ENCODE data around the gene TPRG1.

The TPRG1 gene

DNA sequence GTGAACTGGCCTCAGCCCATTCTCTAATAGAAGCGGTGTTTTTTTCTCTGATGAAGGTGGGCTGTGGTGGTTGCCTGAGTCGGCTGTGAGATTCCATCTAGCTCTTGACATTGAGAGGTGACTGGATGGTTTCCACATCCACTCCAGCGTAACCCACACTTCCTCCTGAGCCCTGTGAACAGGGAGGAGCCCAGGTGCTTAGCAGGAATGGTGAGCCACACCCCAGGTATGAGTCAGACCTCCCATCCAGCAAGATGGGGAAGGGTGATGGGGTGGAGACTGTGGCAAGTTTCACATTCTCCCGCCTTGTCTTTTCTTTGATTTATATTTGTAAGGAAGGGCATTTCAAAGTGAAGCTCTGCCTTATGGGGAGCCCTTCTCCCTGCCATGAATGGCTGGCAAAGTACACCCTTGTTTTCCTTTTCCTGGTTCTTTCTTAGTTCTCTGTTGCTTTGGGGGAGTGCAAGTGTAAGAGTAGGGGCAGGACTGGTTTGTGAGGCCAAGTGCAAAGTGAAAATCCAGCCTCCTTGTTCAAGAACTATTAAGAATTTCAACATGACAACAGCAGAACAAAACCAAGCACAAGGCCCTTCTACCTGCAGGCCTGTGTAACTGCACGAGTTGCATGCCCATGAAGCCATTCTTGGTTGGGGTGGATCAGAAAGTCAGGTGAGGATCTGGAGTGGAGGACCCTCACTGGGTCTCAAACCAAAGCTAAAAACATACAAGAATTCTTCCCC lies 4.6 kb upstream of the TPRG1 start:
- Histone ChIP-seq H3K9ac (ENCODE audit: low read length) (no peak overlapping the region), H3K27me3 (ENCODE audit: control insufficient read depth in 1 of 2, insufficient read depth in 2 of 2, low read length in 2 of 2) (no peaks in the 10 kb centered on the region), H3K4me3 (ENCODE audit: low read depth in 1 of 2, low read length in 2 of 2) (no peak overlapping the region), H3K36me3 (ENCODE audit: insufficient read depth, low read length) (no peaks in the 10 kb centered on the region), H3K4me1 (ENCODE audit: insufficient read depth, low read length) (no peaks in the 10 kb centered on the region), H3K27ac (ENCODE audit: low read depth, low read length) (no peak overlapping the region), H3K9me3 (ENCODE audit: low read length) (no peaks in the 10 kb centered on the region)

DNA sequence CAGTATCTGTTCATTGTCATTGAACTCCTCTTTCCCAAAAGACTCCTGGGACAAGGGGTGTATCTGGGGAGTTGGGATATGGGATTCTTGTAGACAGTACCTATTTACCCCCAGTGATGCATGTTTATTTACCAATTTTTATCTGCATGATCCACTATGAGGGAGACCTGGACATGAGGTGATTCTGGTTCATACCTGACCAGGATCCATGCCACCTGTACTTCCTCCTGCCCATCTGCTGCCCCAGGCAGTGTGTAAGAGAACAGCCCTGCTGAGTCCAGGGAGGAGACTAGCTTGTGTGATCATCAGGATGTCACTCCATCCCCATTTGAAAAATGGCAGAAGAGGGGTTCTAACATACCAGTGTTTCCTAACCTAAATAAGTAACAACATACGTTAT lies 3.1 kb upstream of the TPRG1 start:
- no peak overlapping the region for H3K4me3 ChIP-seq (ENCODE audit: low read depth in 1 of 2, low read length in 2 of 2)
- no peak overlapping the region for H3K27ac ChIP-seq (ENCODE audit: low read depth, low read length)
- H3K36me3 ChIP-seq (ENCODE audit: insufficient read depth, low read length), result no peaks in the 10 kb centered on the region
- no peaks in the 10 kb centered on the region for H3K9me3 ChIP-seq (ENCODE audit: low read length)
- H3K4me1 ChIP-seq (ENCODE audit: insufficient read depth, low read length), result no peaks in the 10 kb centered on the region
- no peaks in the 10 kb centered on the region for H3K27me3 ChIP-seq (ENCODE audit: control insufficient read depth in 1 of 2, insufficient read depth in 2 of 2, low read length in 2 of 2)
- no peak overlapping the region for H3K9ac ChIP-seq (ENCODE audit: low read length)

DNA sequence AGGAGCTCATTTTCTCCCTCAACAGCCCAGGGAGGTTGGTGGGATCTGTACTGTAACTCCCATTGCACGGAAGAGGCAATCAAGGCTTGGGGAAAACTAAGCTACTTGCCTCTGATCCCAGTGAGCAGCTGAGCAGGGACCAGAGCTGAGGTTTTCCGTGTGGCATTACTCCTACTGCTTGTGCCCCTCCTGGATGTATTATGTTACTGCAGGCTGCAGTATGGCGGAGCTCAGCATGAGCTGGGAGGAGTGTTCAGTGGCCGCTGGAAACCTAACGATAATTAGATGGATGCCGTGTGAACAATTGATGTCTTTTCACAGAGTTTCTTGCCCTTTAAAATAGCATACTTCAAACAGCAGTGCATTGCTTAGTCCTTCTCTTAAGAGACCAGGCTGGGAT lies 2.0 kb upstream of the TPRG1 start:
- Histone ChIP-seq H3K4me3 (ENCODE audit: low read depth in 1 of 2, low read length in 2 of 2) (no peak overlapping the region), H3K4me1 (ENCODE audit: insufficient read depth, low read length) (no peaks in the 10 kb centered on the region), H3K36me3 (ENCODE audit: insufficient read depth, low read length) (no peaks in the 10 kb centered on the region), H3K9me3 (ENCODE audit: low read length) (no peaks in the 10 kb centered on the region), H3K9ac (ENCODE audit: low read length) (no peak overlapping the region), H3K27me3 (ENCODE audit: control insufficient read depth in 1 of 2, insufficient read depth in 2 of 2, low read length in 2 of 2) (no peaks in the 10 kb centered on the region), H3K27ac (ENCODE audit: low read depth, low read length) (no peak overlapping the region)

DNA sequence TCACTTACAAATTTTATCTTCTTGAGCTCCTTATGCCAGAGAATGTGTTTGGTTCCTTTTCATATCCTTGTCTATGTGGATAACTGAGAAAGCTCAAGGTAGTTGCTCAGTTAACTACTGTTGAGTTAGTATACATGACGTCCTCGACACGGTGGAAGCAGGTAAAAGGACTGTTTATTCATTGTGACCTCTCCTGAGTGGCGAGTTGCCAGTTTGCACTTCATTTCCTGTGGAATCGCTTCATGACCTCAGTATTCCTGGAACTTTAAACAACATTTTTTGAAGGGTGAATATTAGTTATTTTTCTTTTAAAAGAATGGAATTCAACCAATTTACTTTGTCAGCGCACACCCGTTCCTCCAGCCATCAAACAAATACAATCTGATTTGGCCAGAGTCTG lies 1.2 kb upstream of the TPRG1 start:
- Histone ChIP-seq H3K9ac (ENCODE audit: low read length) (no peak overlapping the region), H3K4me1 (ENCODE audit: insufficient read depth, low read length) (no peaks in the 10 kb centered on the region), H3K27ac (ENCODE audit: low read depth, low read length) (no peak overlapping the region), H3K9me3 (ENCODE audit: low read length) (no peaks in the 10 kb centered on the region), H3K4me3 (ENCODE audit: low read depth in 1 of 2, low read length in 2 of 2) (no peak overlapping the region), H3K36me3 (ENCODE audit: insufficient read depth, low read length) (no peaks in the 10 kb centered on the region), H3K27me3 (ENCODE audit: control insufficient read depth in 1 of 2, insufficient read depth in 2 of 2, low read length in 2 of 2) (no peaks in the 10 kb centered on the region)

DNA sequence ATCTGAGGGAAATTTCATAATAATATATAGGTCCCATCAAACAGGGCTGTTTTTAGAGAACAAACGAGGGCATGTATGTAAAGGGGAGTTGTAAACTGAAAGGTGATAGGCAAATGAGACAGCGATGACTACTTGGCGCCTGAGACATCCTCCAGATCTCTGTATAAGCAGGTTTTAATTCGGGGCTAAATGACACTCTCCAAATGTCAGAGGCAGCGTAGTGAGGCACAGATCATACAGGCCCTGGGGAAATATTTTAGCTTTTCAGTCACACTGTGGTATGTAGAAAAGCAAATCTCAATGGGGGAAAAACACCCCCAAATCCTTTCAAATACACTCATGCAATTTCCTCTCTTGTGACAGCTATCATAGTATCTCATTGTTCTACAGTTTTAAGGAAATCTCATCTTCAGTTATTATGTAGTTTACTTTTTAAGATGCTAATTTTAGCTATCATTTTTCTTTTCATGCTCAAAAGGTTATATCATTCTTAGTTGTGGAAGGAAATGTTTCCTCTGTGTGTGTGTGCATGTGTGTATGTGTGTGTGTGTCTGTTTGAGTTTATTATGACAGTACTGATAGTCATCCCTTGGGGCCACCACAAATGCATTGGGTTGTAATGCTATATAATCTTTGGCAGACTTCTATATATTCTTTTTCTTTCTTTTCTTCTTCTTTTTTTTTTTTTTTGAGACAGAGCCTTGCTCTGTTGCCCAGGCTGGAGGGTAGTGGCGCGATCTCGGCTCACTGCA lies 1.1 kb downstream of the TPRG1 start:
- Histone ChIP-seq H3K4me3 (ENCODE audit: low read depth in 1 of 2, low read length in 2 of 2) (no peak overlapping the region), H3K9ac (ENCODE audit: low read length) (no peak overlapping the region), H3K36me3 (ENCODE audit: insufficient read depth, low read length) (no peaks in the 10 kb centered on the region), H3K9me3 (ENCODE audit: low read length) (no peaks in the 10 kb centered on the region), H3K27me3 (ENCODE audit: control insufficient read depth in 1 of 2, insufficient read depth in 2 of 2, low read length in 2 of 2) (no peaks in the 10 kb centered on the region), H3K27ac (ENCODE audit: low read depth, low read length) (no peak overlapping the region), H3K4me1 (ENCODE audit: insufficient read depth, low read length) (no peaks in the 10 kb centered on the region)

DNA sequence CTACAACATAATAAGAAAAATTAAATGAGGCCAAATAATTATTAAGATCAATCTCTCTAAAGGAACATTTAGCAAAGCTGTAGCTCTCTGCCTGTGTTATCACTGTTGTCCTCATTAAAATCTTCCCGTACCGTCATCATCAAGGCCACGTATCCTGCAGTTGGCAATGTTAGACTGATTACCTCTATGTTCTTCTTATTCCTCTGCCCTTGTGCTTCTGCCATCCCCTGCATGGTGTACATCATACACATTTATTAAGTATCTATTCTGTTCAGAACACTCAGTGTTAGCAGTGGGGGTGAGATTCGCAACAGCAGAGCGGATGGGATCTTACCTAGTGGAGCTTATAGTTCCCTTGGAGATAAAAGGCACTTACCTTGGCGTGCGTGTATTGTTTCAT lies 12.8 kb downstream of the TPRG1 start:
- H3K27me3 ChIP-seq (ENCODE audit: control insufficient read depth in 1 of 2, insufficient read depth in 2 of 2, low read length in 2 of 2), result no peaks in the 10 kb centered on the region
- H3K4me3 ChIP-seq (ENCODE audit: low read depth in 1 of 2, low read length in 2 of 2), result no peak overlapping the region
- H3K4me1 ChIP-seq (ENCODE audit: insufficient read depth, low read length), result no peaks in the 10 kb centered on the region
- H3K27ac ChIP-seq (ENCODE audit: low read depth, low read length), result no peak overlapping the region
- H3K9ac ChIP-seq (ENCODE audit: low read length), result no peak overlapping the region
- no peaks in the 10 kb centered on the region for H3K36me3 ChIP-seq (ENCODE audit: insufficient read depth, low read length)
- H3K9me3 ChIP-seq (ENCODE audit: low read length), result no peaks in the 10 kb centered on the region

DNA sequence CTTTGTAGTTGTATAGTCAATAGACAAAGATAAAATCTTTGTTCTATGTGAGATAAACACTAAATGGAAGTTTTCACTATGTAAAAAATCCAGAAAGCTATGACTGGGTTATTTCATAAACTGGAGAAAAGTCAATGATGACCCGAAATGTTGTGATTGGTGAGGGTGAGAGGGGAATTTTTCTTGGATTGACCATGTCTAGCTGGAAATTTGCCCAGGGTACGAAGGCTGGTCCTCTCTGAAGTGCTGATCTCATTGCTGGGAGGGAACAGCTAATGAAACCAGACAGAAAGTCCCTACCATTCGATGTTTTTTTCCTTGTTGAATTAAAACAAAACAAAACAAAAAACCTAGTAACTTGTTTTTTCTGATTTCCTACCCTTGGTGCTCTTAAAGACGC lies 14.3 kb downstream of the TPRG1 start:
- no peaks in the 10 kb centered on the region for H3K4me1 ChIP-seq (ENCODE audit: insufficient read depth, low read length)
- H3K4me3 ChIP-seq (ENCODE audit: low read depth in 1 of 2, low read length in 2 of 2), result no peak overlapping the region
- no peak overlapping the region for H3K27ac ChIP-seq (ENCODE audit: low read depth, low read length)
- H3K9ac ChIP-seq (ENCODE audit: low read length), result no peak overlapping the region
- no peaks in the 10 kb centered on the region for H3K27me3 ChIP-seq (ENCODE audit: control insufficient read depth in 1 of 2, insufficient read depth in 2 of 2, low read length in 2 of 2)
- H3K36me3 ChIP-seq (ENCODE audit: insufficient read depth, low read length), result no peaks in the 10 kb centered on the region
- H3K9me3 ChIP-seq (ENCODE audit: low read length), result no peaks in the 10 kb centered on the region

DNA sequence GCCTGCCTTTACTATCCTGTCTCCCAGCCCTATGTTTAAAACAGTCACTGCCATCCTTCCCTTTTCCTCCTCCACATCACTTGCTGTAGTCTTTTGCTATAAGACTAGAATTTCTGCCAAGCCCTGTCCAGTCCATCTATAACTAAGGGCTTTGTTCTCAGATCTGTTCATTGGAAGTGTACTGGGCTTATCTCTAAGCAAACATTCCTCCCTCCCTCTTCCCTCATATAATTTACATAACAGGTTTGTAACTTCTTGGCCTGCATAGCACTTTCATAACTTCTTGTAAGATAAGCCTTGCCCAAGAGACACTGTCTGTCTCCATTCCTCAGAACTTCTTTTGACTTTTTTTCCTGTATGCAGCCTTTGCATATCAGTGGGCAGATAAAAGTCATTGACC lies 16.7 kb downstream of the TPRG1 start:
- Histone ChIP-seq H3K9me3 (ENCODE audit: low read length) (no peaks in the 10 kb centered on the region), H3K4me1 (ENCODE audit: insufficient read depth, low read length) (no peaks in the 10 kb centered on the region), H3K9ac (ENCODE audit: low read length) (no peak overlapping the region), H3K27me3 (ENCODE audit: control insufficient read depth in 1 of 2, insufficient read depth in 2 of 2, low read length in 2 of 2) (no peaks in the 10 kb centered on the region), H3K36me3 (ENCODE audit: insufficient read depth, low read length) (no peaks in the 10 kb centered on the region), H3K4me3 (ENCODE audit: low read depth in 1 of 2, low read length in 2 of 2) (no peak overlapping the region), H3K27ac (ENCODE audit: low read depth, low read length) (no peak overlapping the region)

DNA sequence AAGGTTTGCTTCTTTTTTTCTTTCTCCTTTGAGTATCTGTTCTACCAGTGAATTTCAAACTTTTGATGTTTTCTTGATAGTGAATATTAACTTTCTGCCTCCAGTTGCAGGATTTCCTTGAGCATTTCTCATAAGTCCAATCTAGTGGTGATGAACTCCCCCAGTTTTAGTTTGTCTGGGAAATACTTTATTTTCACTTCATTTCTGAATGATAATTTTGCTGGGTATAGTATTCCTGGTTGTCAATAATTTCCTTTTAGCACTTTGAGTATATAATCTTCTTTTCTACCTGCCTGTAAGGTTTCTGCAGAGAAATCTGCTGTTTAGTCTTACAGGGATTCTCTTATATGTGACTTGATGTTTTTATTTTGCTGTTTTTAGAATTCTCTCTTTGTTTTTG lies 21.0 kb downstream of the TPRG1 start:
- Histone ChIP-seq H3K9me3 (ENCODE audit: low read length) (no peaks in the 10 kb centered on the region), H3K4me1 (ENCODE audit: insufficient read depth, low read length) (no peaks in the 10 kb centered on the region), H3K27ac (ENCODE audit: low read depth, low read length) (no peak overlapping the region), H3K4me3 (ENCODE audit: low read depth in 1 of 2, low read length in 2 of 2) (no peak overlapping the region), H3K9ac (ENCODE audit: low read length) (no peak overlapping the region), H3K36me3 (ENCODE audit: insufficient read depth, low read length) (no peaks in the 10 kb centered on the region), H3K27me3 (ENCODE audit: control insufficient read depth in 1 of 2, insufficient read depth in 2 of 2, low read length in 2 of 2) (no peaks in the 10 kb centered on the region)

DNA sequence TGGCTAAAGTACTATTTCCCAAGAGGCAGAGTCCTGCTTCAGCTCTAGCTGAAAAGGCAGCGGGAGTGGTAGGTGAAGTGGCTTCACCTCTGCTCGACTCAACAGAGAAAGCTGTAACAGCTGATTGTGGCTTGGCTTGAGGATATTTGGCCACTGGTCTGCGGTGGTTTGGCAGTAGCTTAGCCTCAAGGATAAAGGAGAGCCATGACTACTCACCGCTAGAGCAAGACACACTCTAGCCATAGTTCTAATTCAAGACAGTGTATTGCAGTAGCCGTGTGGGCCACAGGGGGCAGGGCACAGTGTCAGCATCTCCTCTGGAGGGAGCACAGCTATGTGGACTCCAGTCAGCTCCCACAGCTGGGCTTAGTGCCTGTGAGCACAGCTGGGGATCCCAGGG lies 23.5 kb downstream of the TPRG1 start:
- no peak overlapping the region for H3K4me3 ChIP-seq (ENCODE audit: low read depth in 1 of 2, low read length in 2 of 2)
- H3K4me1 ChIP-seq (ENCODE audit: insufficient read depth, low read length), result no peaks in the 10 kb centered on the region
- no peak overlapping the region for H3K9ac ChIP-seq (ENCODE audit: low read length)
- H3K27me3 ChIP-seq (ENCODE audit: control insufficient read depth in 1 of 2, insufficient read depth in 2 of 2, low read length in 2 of 2), result no peaks in the 10 kb centered on the region
- no peaks in the 10 kb centered on the region for H3K36me3 ChIP-seq (ENCODE audit: insufficient read depth, low read length)
- no peaks in the 10 kb centered on the region for H3K9me3 ChIP-seq (ENCODE audit: low read length)
- H3K27ac ChIP-seq (ENCODE audit: low read depth, low read length), result no peak overlapping the region

DNA sequence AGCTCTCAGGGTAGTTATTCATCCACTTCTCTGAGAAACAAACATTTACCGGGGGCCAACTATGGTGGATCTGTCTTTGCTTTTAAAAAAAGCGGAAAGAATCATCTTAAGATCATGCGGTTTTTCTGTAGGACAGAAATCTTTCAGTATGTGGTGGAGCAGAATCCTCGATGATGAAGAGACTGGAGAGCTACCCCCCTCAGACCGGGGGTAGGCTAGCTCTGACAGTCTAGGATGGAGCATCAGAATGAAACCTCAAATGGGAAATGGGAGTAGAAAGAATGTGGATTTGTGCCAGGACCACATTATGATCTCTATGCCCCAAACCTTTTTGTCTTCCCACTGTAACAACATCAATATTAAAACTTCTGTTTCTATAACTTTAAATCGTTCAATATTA lies 30.3 kb downstream of the TPRG1 start:
- Histone ChIP-seq H3K27me3 (ENCODE audit: control insufficient read depth in 1 of 2, insufficient read depth in 2 of 2, low read length in 2 of 2) (no peaks in the 10 kb centered on the region), H3K9me3 (ENCODE audit: low read length) (no peaks in the 10 kb centered on the region), H3K4me3 (ENCODE audit: low read depth in 1 of 2, low read length in 2 of 2) (no peak overlapping the region), H3K4me1 (ENCODE audit: insufficient read depth, low read length) (no peaks in the 10 kb centered on the region), H3K27ac (ENCODE audit: low read depth, low read length) (no peak overlapping the region), H3K9ac (ENCODE audit: low read length) (no peak overlapping the region), H3K36me3 (ENCODE audit: insufficient read depth, low read length) (no peaks in the 10 kb centered on the region)

DNA sequence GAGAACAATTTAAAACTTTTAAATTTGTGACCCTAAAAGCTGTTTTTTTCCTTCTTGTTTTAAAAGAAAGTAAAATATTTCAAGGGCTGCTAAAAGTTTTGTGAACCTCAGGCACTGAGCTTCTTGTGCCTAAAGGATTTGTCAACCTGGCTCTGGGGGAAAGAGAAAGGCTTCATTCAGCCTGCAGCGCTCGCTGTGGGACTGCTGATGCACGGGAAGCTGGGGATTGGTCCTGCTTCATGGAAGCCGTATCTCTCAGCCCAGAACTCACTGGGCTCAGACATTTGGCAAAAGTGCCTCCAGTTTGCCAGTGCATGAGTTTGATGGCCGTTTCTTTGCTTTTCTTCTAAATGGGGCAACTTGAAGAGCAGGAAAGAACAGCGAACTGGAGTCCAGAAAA lies 30.8 kb downstream of the TPRG1 start:
- H3K27ac ChIP-seq (ENCODE audit: low read depth, low read length), result no peak overlapping the region
- no peak overlapping the region for H3K9ac ChIP-seq (ENCODE audit: low read length)
- no peaks in the 10 kb centered on the region for H3K27me3 ChIP-seq (ENCODE audit: control insufficient read depth in 1 of 2, insufficient read depth in 2 of 2, low read length in 2 of 2)
- H3K9me3 ChIP-seq (ENCODE audit: low read length), result no peaks in the 10 kb centered on the region
- no peaks in the 10 kb centered on the region for H3K36me3 ChIP-seq (ENCODE audit: insufficient read depth, low read length)
- no peaks in the 10 kb centered on the region for H3K4me1 ChIP-seq (ENCODE audit: insufficient read depth, low read length)
- H3K4me3 ChIP-seq (ENCODE audit: low read depth in 1 of 2, low read length in 2 of 2), result no peak overlapping the region

Measured in muscle layer of colon (tissue), 2 donors.